ENCODE measurements around the gene RNF207. TPM values are rescaled to one million over a fixed set of nuclear protein-coding genes. Genes with fewer than 3 reads are reported as not detected.

Gene RNF207
- total RNA-seq (10 to 100 TPM; 11.1 to 14.4 TPM), polyA plus RNA-seq (10 to 100 TPM in 1 of 2 donors, 1 to 10 TPM in 1; 8.0 to 13.5 TPM)
- long read RNA-seq, donor 1, partial matches to known transcripts: 15 of 16 reads
- long read RNA-seq, donor 1, other reads (novel, unspliced or antisense): 0 of 16 reads
- long read RNA-seq, donor 2, partial matches to known transcripts: 0 of 2 reads
- long read RNA-seq, donor 2, other reads (novel, unspliced or antisense): 0 of 2 reads
- long read RNA-seq, donor 3, partial matches to known transcripts: 6 of 7 reads
- long read RNA-seq, donor 3, other reads (novel, unspliced or antisense): 0 of 7 reads
- long read RNA-seq, donor 4: 0 reads
- long read RNA-seq, donor 5, partial matches to known transcripts: 5 of 6 reads
- long read RNA-seq, donor 5, other reads (novel, unspliced or antisense): 0 of 6 reads

- Histone ChIP-seq H3K36me3 (ENCODE audit: control insufficient read depth in 4 of 4, insufficient read depth in 4 of 4, low read length in 4 of 4) (no peaks in the 10 kb centered on the region), H3K9me3 (ENCODE audit: control insufficient read depth in 4 of 4, insufficient read depth in 3 of 4, low read length in 3 of 4) (no peaks in the 10 kb centered on the region), H3K4me1 (ENCODE audit: control insufficient read depth in 5 of 5, insufficient read depth in 5 of 5, low read length in 5 of 5) (peaks cover 0 to 20% (median 4%) of the 10 kb centered on the region in 5 donors), H3K27me3 (ENCODE audit: control insufficient read depth in 3 of 3, insufficient read depth in 3 of 3, low read length in 2 of 3) (peaks cover 0 to 21% (median 12%) of the 10 kb centered on the region in 3 donors), H3K9ac (ENCODE audit: insufficient read depth in 1 of 2, low read length in 2 of 2) (no peak within 1 kb of the TSS), H3K27ac (ENCODE audit: low read depth in 1 of 2, low read length in 1 of 2) (peak within 1 kb of the TSS; percentile 78 to 98), H3K4me3 (peak within 1 kb of the TSS; percentile 77)
- 1% methylated on average over 34 to 66 of the region's 66 CpGs for WGBS, 2 donors
- DNase-seq: peak; percentile 48 to 67 (median 64)
- TF ChIP-seq, protein P1, sequence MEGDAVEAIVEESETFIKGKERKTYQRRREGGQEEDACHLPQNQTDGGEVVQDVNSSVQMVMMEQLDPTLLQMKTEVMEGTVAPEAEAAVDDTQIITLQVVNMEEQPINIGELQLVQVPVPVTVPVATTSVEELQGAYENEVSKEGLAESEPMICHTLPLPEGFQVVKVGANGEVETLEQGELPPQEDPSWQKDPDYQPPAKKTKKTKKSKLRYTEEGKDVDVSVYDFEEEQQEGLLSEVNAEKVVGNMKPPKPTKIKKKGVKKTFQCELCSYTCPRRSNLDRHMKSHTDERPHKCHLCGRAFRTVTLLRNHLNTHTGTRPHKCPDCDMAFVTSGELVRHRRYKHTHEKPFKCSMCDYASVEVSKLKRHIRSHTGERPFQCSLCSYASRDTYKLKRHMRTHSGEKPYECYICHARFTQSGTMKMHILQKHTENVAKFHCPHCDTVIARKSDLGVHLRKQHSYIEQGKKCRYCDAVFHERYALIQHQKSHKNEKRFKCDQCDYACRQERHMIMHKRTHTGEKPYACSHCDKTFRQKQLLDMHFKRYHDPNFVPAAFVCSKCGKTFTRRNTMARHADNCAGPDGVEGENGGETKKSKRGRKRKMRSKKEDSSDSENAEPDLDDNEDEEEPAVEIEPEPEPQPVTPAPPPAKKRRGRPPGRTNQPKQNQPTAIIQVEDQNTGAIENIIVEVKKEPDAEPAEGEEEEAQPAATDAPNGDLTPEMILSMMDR (IDR thresholded peaks at IDR 0.05; ENCODE audit: control extremely low read depth, extremely low read depth): no peak
- ATAC-seq (ENCODE audit: insufficient read depth, low FRiP score): peak; percentile 64
Measured at GRCh38 chr1:6205849-6206519, at the start of gene RNF207. Gene RNF207 (plus strand): TSS chr1:6206119. CDS start chr1:6206536, 417 bp downstream.

DNA sequence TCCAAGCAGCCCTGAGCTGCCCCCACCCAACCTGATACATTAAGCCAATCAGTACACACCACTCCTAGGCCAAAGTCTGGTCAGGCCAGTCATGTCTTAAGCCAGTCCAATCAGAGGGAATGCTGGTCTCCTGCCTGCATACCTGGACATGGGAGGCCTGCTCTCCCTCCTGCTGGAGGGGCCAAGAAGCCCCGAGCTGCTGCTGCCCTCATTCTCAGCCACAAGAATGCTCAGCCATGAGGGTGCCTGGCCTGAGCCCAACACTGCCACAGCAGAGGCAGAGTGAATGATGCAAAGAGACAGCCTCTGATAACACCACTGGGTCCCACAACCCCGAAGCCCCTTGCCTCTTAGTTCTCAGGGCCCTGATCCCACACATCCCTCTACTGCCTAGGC, 48.8 kb upstream of the RNF207 start:
- Histone ChIP-seq H3K9ac (ENCODE audit: insufficient read depth in 1 of 2, low read length in 2 of 2) (no peak overlapping the region), H3K4me3 (no peak overlapping the region), H3K27ac (ENCODE audit: low read depth in 1 of 2, low read length in 1 of 2) (no peak overlapping the region), H3K36me3 (ENCODE audit: control insufficient read depth in 4 of 4, insufficient read depth in 4 of 4, low read length in 4 of 4) (no peaks in the 10 kb centered on the region), H3K9me3 (ENCODE audit: control insufficient read depth in 4 of 4, insufficient read depth in 3 of 4, low read length in 3 of 4) (no peaks in the 10 kb centered on the region), H3K4me1 (ENCODE audit: control insufficient read depth in 5 of 5, insufficient read depth in 5 of 5, low read length in 5 of 5) (no peaks in the 10 kb centered on the region), H3K27me3 (ENCODE audit: control insufficient read depth in 3 of 3, insufficient read depth in 3 of 3, low read length in 2 of 3) (no peaks in the 10 kb centered on the region)
- TF ChIP-seq, protein P1 (IDR thresholded peaks at IDR 0.05; ENCODE audit: control extremely low read depth, extremely low read depth): no peak
- no peak for ATAC-seq (ENCODE audit: insufficient read depth, low FRiP score)
- DNase-seq: no peak
- WGBS, 2 donors: 57 to 95% methylated on average over 2 of the region's 2 CpGs

DNA sequence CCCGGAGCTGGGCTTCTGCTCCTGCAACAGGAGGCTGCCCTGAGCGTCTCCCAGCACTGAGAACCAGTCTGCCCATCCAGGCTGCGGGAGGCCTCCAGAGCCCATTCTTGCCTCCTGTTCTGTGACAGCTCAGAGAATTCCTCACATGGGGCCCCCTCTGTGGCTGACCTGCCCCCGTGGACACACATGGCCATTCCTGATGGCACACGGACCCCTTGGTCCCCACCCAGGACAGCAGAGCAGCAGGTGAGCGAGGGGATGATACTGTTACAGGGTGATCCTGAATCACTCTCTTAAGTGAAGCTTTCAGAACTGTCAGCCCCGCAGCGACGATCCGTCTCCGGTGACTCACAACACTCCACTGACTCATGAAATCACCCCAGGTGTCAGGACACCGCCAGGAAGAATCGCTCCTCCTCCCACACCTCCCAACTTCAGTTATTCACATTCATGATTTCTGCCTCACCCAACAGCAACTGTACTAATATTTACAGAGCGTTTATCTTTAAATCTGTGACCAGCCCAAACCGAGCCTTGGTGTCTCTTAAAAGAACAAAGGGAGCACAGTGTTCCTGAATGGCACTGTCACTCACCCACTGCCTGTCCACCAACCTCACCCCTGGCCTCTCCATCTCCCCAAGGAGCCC, 48.3 kb upstream of the RNF207 start:
- 59 to 81% methylated on average over 15 of the region's 15 CpGs for WGBS, 2 donors
- ATAC-seq (ENCODE audit: insufficient read depth, low FRiP score): no peak
- no peak for DNase-seq
- TF ChIP-seq, protein P1 (IDR thresholded peaks at IDR 0.05; ENCODE audit: control extremely low read depth, extremely low read depth): no peak
- no peak overlapping the region for H3K9ac ChIP-seq (ENCODE audit: insufficient read depth in 1 of 2, low read length in 2 of 2)
- no peak overlapping the region for H3K4me3 ChIP-seq
- no peaks in the 10 kb centered on the region for H3K4me1 ChIP-seq (ENCODE audit: control insufficient read depth in 5 of 5, insufficient read depth in 5 of 5, low read length in 5 of 5)
- H3K36me3 ChIP-seq (ENCODE audit: control insufficient read depth in 4 of 4, insufficient read depth in 4 of 4, low read length in 4 of 4): no peaks in the 10 kb centered on the region
- no peaks in the 10 kb centered on the region for H3K9me3 ChIP-seq (ENCODE audit: control insufficient read depth in 4 of 4, insufficient read depth in 3 of 4, low read length in 3 of 4)
- no peaks in the 10 kb centered on the region for H3K27me3 ChIP-seq (ENCODE audit: control insufficient read depth in 3 of 3, insufficient read depth in 3 of 3, low read length in 2 of 3)
- no peak overlapping the region for H3K27ac ChIP-seq (ENCODE audit: low read depth in 1 of 2, low read length in 1 of 2)
